Measurements from ENCODE around the gene PLXNA3. TPM values are rescaled to one million over a fixed set of nuclear protein-coding genes. Genes with fewer than 3 reads are reported as not detected.

The PLXNA3 gene
- polyA plus RNA-seq, 1 of the 3 experiments (the other 2 are of a cell fraction): 33.2 TPM

DNA sequence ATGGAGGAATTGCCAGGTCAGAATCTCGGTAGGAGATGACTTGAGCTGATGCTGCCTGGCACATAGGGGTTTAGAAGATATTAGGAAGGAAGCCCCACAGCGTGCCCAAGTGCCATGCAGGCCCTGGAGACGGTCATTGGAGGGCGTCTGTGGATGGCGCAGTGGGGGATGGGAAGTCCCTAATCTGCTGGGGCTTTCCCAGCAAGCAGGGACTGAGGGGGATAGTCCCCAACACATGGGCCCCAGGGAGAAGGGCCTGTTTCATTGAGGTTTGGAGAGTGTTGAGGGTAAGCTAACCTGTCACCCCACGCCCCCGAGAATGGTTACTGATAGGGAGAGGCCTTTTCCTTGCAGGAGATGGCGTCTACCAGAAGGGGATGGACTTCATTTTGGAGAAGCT is 38.9 kb upstream of the PLXNA3 start (continued):
- TF ChIP-seq ZBTB33 (IDR thresholded peaks at IDR 0.05; ENCODE audit: borderline replicate concordance, low read depth): no peak

- POLR2A ChIA-PET: interaction anchor here (0.6 to 2.1 kb wide), 7 partner anchors 8 to 127 kb away, joined by 3 to 4 read pairs (median 3); partner anchors contain the start of gene IKBKG
- TF ChIP-seq, protein P1, sequence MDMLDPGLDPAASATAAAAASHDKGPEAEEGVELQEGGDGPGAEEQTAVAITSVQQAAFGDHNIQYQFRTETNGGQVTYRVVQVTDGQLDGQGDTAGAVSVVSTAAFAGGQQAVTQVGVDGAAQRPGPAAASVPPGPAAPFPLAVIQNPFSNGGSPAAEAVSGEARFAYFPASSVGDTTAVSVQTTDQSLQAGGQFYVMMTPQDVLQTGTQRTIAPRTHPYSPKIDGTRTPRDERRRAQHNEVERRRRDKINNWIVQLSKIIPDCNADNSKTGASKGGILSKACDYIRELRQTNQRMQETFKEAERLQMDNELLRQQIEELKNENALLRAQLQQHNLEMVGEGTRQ (IDR thresholded peaks at IDR 0.05; ENCODE audit: borderline replicate concordance, low read depth, low read length): no peak
- no peak for TF ChIP-seq FOSL2 (IDR thresholded peaks at IDR 0.05; ENCODE audit: borderline replicate concordance, low read depth)
- no peak for TF ChIP-seq REST (IDR thresholded peaks at IDR 0.05; ENCODE audit: low read depth, low read length)
- no peak for TF ChIP-seq ELF1 (IDR thresholded peaks at IDR 0.05)
- TF ChIP-seq, protein P2, sequence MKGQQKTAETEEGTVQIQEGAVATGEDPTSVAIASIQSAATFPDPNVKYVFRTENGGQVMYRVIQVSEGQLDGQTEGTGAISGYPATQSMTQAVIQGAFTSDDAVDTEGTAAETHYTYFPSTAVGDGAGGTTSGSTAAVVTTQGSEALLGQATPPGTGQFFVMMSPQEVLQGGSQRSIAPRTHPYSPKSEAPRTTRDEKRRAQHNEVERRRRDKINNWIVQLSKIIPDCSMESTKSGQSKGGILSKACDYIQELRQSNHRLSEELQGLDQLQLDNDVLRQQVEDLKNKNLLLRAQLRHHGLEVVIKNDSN (IDR thresholded peaks at IDR 0.05; ENCODE audit: borderline replicate concordance, low read depth): no peak
- no peak for TF ChIP-seq FOXJ3 (CRISPR knock-in tag; IDR thresholded peaks at IDR 0.05)
- no peak for TF ChIP-seq MEF2A (IDR thresholded peaks at IDR 0.05; ENCODE audit: borderline replicate concordance, low read depth)
- no peak for TF ChIP-seq FOXM1 (IDR thresholded peaks at IDR 0.05; ENCODE audit: low read depth)
- TF ChIP-seq, protein P3, sequence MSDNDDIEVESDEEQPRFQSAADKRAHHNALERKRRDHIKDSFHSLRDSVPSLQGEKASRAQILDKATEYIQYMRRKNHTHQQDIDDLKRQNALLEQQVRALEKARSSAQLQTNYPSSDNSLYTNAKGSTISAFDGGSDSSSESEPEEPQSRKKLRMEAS (IDR thresholded peaks at IDR 0.05; ENCODE audit: low read depth): no peak
- no peak for TF ChIP-seq POLR2AphosphoS5 (IDR thresholded peaks at IDR 0.05; ENCODE audit: low read depth, low read length)
- TF ChIP-seq ZBTB33 (IDR thresholded peaks at IDR 0.05; ENCODE audit: borderline replicate concordance, low read depth): no peak
- no peak for TF ChIP-seq EP300 (IDR thresholded peaks at IDR 0.05; ENCODE audit: borderline replicate concordance in 1 of 2, low read depth in 1 of 2, low read length in 1 of 2)
- H3K36me3 ChIP-seq (replicated peaks in 1 of 2; ENCODE audit: control insufficient read depth in 1 of 2, insufficient read depth in 2 of 2, low read length in 1 of 2): no peaks in the 10 kb centered on the region
- no peaks in the 10 kb centered on the region for H3K9me3 ChIP-seq
- peaks cover 0 to 23% of the 10 kb centered on the region in 2 experiments; a peak in 1 of 4 replicates for H3K4me1 ChIP-seq (ENCODE audit: control insufficient read depth in 1 of 2, insufficient read depth in 2 of 2, low read depth in 1 of 2, low read length in 1 of 2)
- no peak overlapping the region for H3K4me2 ChIP-seq
- H3K4me3 ChIP-seq (ENCODE audit: low read depth in 2 of 2, low read length in 1 of 2): no peak overlapping the region
- peak; percentile 68 for DNase-seq
- no peaks in the 10 kb centered on the region for H3F3A ChIP-seq (replicated peaks; ENCODE audit: insufficient read depth)
- peak overlapping the region in 1 of 2 experiments; percentile 77; a peak in 2 of 4 replicates for H3K27ac ChIP-seq (ENCODE audit: low read depth in 2 of 2, low read length in 1 of 2)
- H3K9ac ChIP-seq: no peak overlapping the region
- no peaks in the 10 kb centered on the region for H3K79me2 ChIP-seq (ENCODE audit: insufficient read depth)
- peaks cover 5% of the 10 kb centered on the region for H3K27me3 ChIP-seq (ENCODE audit: insufficient read depth)
- CTCF ChIA-PET: interaction anchor here (0.8 to 1.7 kb wide), 5 partner anchors 9 to 107 kb away, joined by 3 to 5 read pairs (median 4); partner anchors contain the start of gene FLNA
- H4K20me1 ChIP-seq (ENCODE audit: insufficient read depth): no peaks in the 10 kb centered on the region
- no peaks in the 10 kb centered on the region for H3K9me2 ChIP-seq
- H2AFZ ChIP-seq (ENCODE audit: low read depth): no peak overlapping the region
- 24% methylated on average over 6 of the region's 19 CpGs for WGBS (ENCODE audit: low lambda C conversion rate)
Measured at GRCh38 chrX:154419688-154420401, 38.2 kb upstream of the PLXNA3 start.

Data from SK-N-SH (cell line).